GM12878 (cell line): ENCODE data around the gene IFT88. TPM values are rescaled to one million over a fixed set of nuclear protein-coding genes. Genes with fewer than 3 reads are reported as not detected.

Experiments
- ATAC-seq: fragments of 200-7000 bp; cut with Tn5 transposase; 3 replicates; pipeline ENCODE4 v1.9.1; 2020; ENCODE audit warnings: mild to moderate bottlenecking, moderate library complexity
- BruUV-seq: library from RNA; stranded (reverse); fragments of 400-500 nt; replicated peaks from 2 replicates; lab custom pipeline; 2021; lab: Mats Ljungman, UMichigan
- CTCF ChIA-PET: fragments of 300-600 bp; sonication (Branson Sonifier 250); formaldehyde crosslinking; extraction: SDS; loops from one replicate; lab custom pipeline; 2021; ENCODE audit warnings: inconsistent platforms; lab: Yijun Ruan, JAX
- POLR2A ChIA-PET: fragments of 350-600 bp; formaldehyde crosslinking; extraction: SDS; loops from one replicate; lab custom pipeline; 2021; ENCODE audit warnings: inconsistent platforms; lab: Charles Lee
- RAD21 ChIA-PET: fragments of 300-600 bp; sonication (Branson Sonifier 250); formaldehyde crosslinking; loops from one replicate; lab custom pipeline; 2023; ENCODE audit warnings: antibody characterized with exemption; ENCODE audit not compliant: unreplicated experiment; lab: Charles Lee
- SMC1A ChIA-PET: fragments of 300-600 bp; sonication (Branson Sonifier 250); formaldehyde crosslinking; loops from one replicate; lab custom pipeline; 2023; ENCODE audit not compliant: unreplicated experiment, uncharacterized antibody; lab: Charles Lee
- DNase-seq: peaks from one replicate; pipeline ENCODE4 v3.0.0-alpha.2; 2011; ENCODE audit warnings: low read depth, low spot score
- FAIRE-seq: peaks from 3 replicates; lab custom pipeline; 2011; peaks lifted over from hg19 to GRCh38; lab: Jason Lieb, UNC
- H2AFZ ChIP-seq: 2 replicates; pipeline ENCODE4 v1.6.0; 2011; ENCODE audit warnings: low read depth, low read length, control low read depth; ENCODE audit not compliant: control insufficient read depth
- H3K27ac ChIP-seq: 2 replicates; pipeline ENCODE4 v1.5.1; 2011; ENCODE audit warnings: control low read depth; ENCODE audit not compliant: control insufficient read depth, insufficient read depth
- H3K27me3 ChIP-seq, 2 experiments: replicated peaks in 1 of 2; 2 replicates each; pipeline versions ENCODE4 v1.6.0 to v1.6.1; 2011; ENCODE audit warnings: low read length in 1 of 2; ENCODE audit not compliant: control insufficient read depth in 2 of 2, insufficient read depth in 2 of 2
- H3K36me3 ChIP-seq, 2 experiments: 2 replicates each; pipeline ENCODE4 v1.5.1; 2011; ENCODE audit warnings: low read length in 1 of 2; ENCODE audit not compliant: control insufficient read depth in 2 of 2, insufficient read depth in 2 of 2
- H3K4me1 ChIP-seq: 2 replicates; pipeline ENCODE4 v1.6.1; 2011; ENCODE audit warnings: mild to moderate bottlenecking, low read length, moderate library complexity, mixed read lengths; ENCODE audit not compliant: control insufficient read depth, insufficient read depth
- H3K4me2 ChIP-seq: 2 replicates; pipeline ENCODE4 v1.6.0; 2011; ENCODE audit warnings: control low read depth; ENCODE audit not compliant: control insufficient read depth, insufficient read depth
- H3K4me3 ChIP-seq: fragments of 200-600 bp; sonication (generic); 2 replicates; pipeline ENCODE4 v1.5.1; 2016
- H3K79me2 ChIP-seq: 2 replicates; pipeline ENCODE4 v1.6.0; 2011; ENCODE audit warnings: low read length; ENCODE audit not compliant: control insufficient read depth, insufficient read depth
- H3K9ac ChIP-seq: 2 replicates; pipeline ENCODE4 v1.8.0; 2011; ENCODE audit warnings: low read length, control low read depth, mixed read lengths; ENCODE audit not compliant: control insufficient read depth, insufficient read depth
- H3K9me3 ChIP-seq: replicated peaks from 3 replicates; pipeline ENCODE4 v1.5.1; 2011; ENCODE audit warnings: mild to moderate bottlenecking, low read length; ENCODE audit not compliant: control insufficient read depth, insufficient read depth
- H4K20me1 ChIP-seq: 2 replicates; pipeline ENCODE4 v1.6.0; 2011; ENCODE audit not compliant: control insufficient read depth, insufficient read depth
- ASH2L ChIP-seq: fragments of 300-600, 200-600 bp; sonication (generic); IDR thresholded peaks from 2 replicates; pipeline ENCODE4 v1.6.1; 2017; ENCODE audit warnings: low read depth, mild to moderate bottlenecking, borderline replicate concordance
- CBFB ChIP-seq: IDR thresholded peaks from 2 replicates; pipeline ENCODE4 v1.6.1; 2016; ENCODE audit warnings: antibody characterized with exemption, low read depth
- CEBPB ChIP-seq, 2 experiments: fragments of 150-350 bp in 1 of 2; IDR thresholded peaks; 2 replicates each; pipeline ENCODE4 v1.6.1; 2012 to 2014; ENCODE audit warnings: low read depth in 2 of 2, low read length in 2 of 2, borderline replicate concordance in 1 of 2, inconsistent platforms in 1 of 2
- CHD4 ChIP-seq: fragments of 200-600 bp; sonication (generic); IDR thresholded peaks from 2 replicates; pipeline ENCODE4 v1.6.1; 2016; ENCODE audit warnings: mild to moderate bottlenecking
- E2F8 ChIP-seq: fragments of 450-650 bp; IDR thresholded peaks from 2 replicates; pipeline ENCODE4 v1.6.1; 2018; ENCODE audit warnings: mild to moderate bottlenecking, low read depth, moderate library complexity; ENCODE audit not compliant: partially characterized antibody
- ESRRA ChIP-seq: IDR thresholded peaks from 2 replicates; pipeline ENCODE4 v1.6.1; 2012; ENCODE audit warnings: mild to moderate bottlenecking, low read length, improper control_type of control experiment
- MYC ChIP-seq: IDR thresholded peaks from 2 replicates; pipeline ENCODE4 v1.6.1; 2011; ENCODE audit warnings: mild to moderate bottlenecking, low read length, moderate library complexity, inconsistent platforms; ENCODE audit not compliant: insufficient read depth, insufficient replicate concordance, insufficient read length, severe bottlenecking
- NFIC ChIP-seq: IDR thresholded peaks from 2 replicates; pipeline ENCODE4 v1.6.1; 2012; ENCODE audit warnings: low read depth, mild to moderate bottlenecking, inconsistent platforms, low read length, moderate library complexity
- NR2C1 ChIP-seq: fragments of 450-650 bp; IDR thresholded peaks from 2 replicates; pipeline ENCODE4 v1.6.1; 2017; ENCODE audit warnings: antibody characterized with exemption, mild to moderate bottlenecking, moderate library complexity
- NR2F1 ChIP-seq: fragments of 450-650 bp; conservative IDR thresholded peaks from 2 replicates; pipeline ENCODE4 v1.6.1; 2017; ENCODE audit warnings: mild to moderate bottlenecking
- SMARCA5 ChIP-seq: fragments of 450-650 bp; IDR thresholded peaks from 2 replicates; pipeline ENCODE4 v1.6.1; 2017; ENCODE audit warnings: mild to moderate bottlenecking
- SP1 ChIP-seq: IDR thresholded peaks from one replicate; pipeline ENCODE4 v1.6.1; 2011; ENCODE audit warnings: low read depth, low read length
- SREBF1 ChIP-seq: IDR thresholded peaks from 2 replicates; pipeline ENCODE4 v1.6.1; 2012; ENCODE audit warnings: mild to moderate bottlenecking, low read length
- SUZ12 ChIP-seq: fragments of 200-600 bp; sonication (generic); IDR thresholded peaks from one replicate; pipeline ENCODE4 v1.6.1; 2018; ENCODE audit warnings: antibody characterized with exemption, mild to moderate bottlenecking; ENCODE audit not compliant: unreplicated experiment
- TCF12 ChIP-seq: IDR thresholded peaks from 2 replicates; pipeline ENCODE4 v1.6.1; 2011; ENCODE audit warnings: low read depth, mild to moderate bottlenecking, low read length
- TCF7 ChIP-seq: IDR thresholded peaks from 2 replicates; pipeline ENCODE4 v1.6.1; 2014; ENCODE audit warnings: antibody characterized with exemption, borderline replicate concordance
- ZNF622 ChIP-seq: fragments of 450-650 bp; IDR thresholded peaks from 2 replicates; pipeline ENCODE4 v1.6.1; 2017; ENCODE audit warnings: mild to moderate bottlenecking, inconsistent platforms
- WGBS: methylation state at CpG from one replicate; pipeline ENCODE4 v1.1.6; 2016; ENCODE audit warnings: low lambda C conversion rate; ENCODE audit not compliant: insufficient replicate concordance, insufficient coverage; ENCODE audit errors: missing lambda C conversion rate; 5-methylcytosine and 5-hydroxymethylcytosine counted together
- in situ Hi-C: fragments of 300-500 bp; cut with MboI; formaldehyde crosslinking; loops from 9 replicates; pipeline ENCODE4 v1.14.3; 2018; ENCODE audit warnings: mixed read lengths
- intact Hi-C: fragments of 100-400 bp; cut with micrococcal nuclease; formaldehyde crosslinking; loops from one replicate; pipeline ENCODE4 v1.14.2; 2022; ENCODE audit not compliant: unreplicated experiment
- polyA plus RNA-seq, 11 experiments: library from polyadenylated mRNA; depleted of rRNA in 4 of 11; unstranded in 6 of 11; stranded (reverse) in 5 of 11; fragments of >200 nt; fragmentation: Nextera tagmentation in 4 of 11; fragmentation: Illumina TruSeq in 1 of 11; extraction: Ambion mirVana in 4 of 11; extraction: Trizol in 1 of 11; gene quantifications; 1 replicate in 1 of 11; 2 replicates in 10 of 11; pipeline versions ENCODE4 v1.2.1 to v1.2.3, GENCODE V29; 2011 to 2016; ENCODE audit warnings: inconsistent platforms in 2 of 11, missing spikeins in 2 of 11, low read depth in 1 of 11
- total RNA-seq, 4 experiments: library from RNA; depleted of rRNA in 3 of 4; stranded (reverse); fragments of >200 nt in 3 of 4; fragmentation: Illumina TruSeq in 1 of 4; extraction: Trizol in 1 of 4; gene quantifications; 2 replicates each; pipeline versions ENCODE4 v1.2.1 to v1.2.3, GENCODE V29; 2013 to 2021

Gene IFT88
- total and polyA plus RNA-seq, 10 of the 15 experiments (the other 5 are each of a cell fraction or from before 2014, with no cell fraction given), result 2.9 to 5.6 (median 4.1) TPM

- SMC1A ChIA-PET, result interaction anchor here (1.0 kb wide), 1 partner anchor 219 kb away, joined by 3 read pairs; no protein-coding TSS in a partner anchor
- H3K9me3 ChIP-seq, result no peaks in the 10 kb centered on the region
- no peaks in the 10 kb centered on the region for H4K20me1 ChIP-seq
- 84% methylated on average over 5 of the region's 5 CpGs for WGBS
- DNase-seq, result no peak
- no peak overlapping the region for H2AFZ ChIP-seq
- H3K4me3 ChIP-seq, result no peak overlapping the region
- in situ Hi-C loops (loop anchor here (5.0 kb wide), 2 partner anchors 214 to 221 kb away; no protein-coding TSS in a partner anchor), intact Hi-C loops (no loop called here)
- no peak overlapping the region for H3K9ac ChIP-seq
- no peak overlapping the region for H3K27ac ChIP-seq
- H3K4me1 ChIP-seq, result peaks cover 6% of the 10 kb centered on the region
- RAD21 ChIA-PET, result no interaction called here
- no peaks in the 10 kb centered on the region for H3K79me2 ChIP-seq
- POLR2A ChIA-PET, result no interaction called here
- no peak for TF ChIP-seq SUZ12
- no peak for TF ChIP-seq CEBPB (IDR thresholded peaks at IDR 0.05; ENCODE audit: borderline replicate concordance in 1 of 2, low read depth in 2 of 2, low read length in 2 of 2)
- TF ChIP-seq NR2F1, result no peak
- no TSS peak for BruUV-seq
- no peaks in the 10 kb centered on the region for H3K36me3 ChIP-seq
- no peak for FAIRE-seq
- CTCF ChIA-PET, result interaction anchor here (0.6 kb wide), 1 partner anchor 144 kb away, joined by 4 read pairs; no protein-coding TSS in a partner anchor
- no peaks in the 10 kb centered on the region for H3K27me3 ChIP-seq
- no peak for ATAC-seq
- no peak overlapping the region for H3K4me2 ChIP-seq
Measured at GRCh38 chr13:20706661-20707060, 139.7 kb downstream of the IFT88 start.

GRCh38 chr13:20708216-20708615 lies 141.3 kb downstream of the IFT88 start:
- DNase-seq, result no peak
- ChIA-PET CTCF (interaction anchor here (0.7 to 1.4 kb wide), 2 partner anchors 214 to 250 kb away, joined by 3 read pairs; no protein-coding TSS in a partner anchor), SMC1A (no interaction called here), POLR2A (no interaction called here), RAD21 (no interaction called here)
- Histone ChIP-seq H3K9ac (no peak overlapping the region), H3K4me2 (no peak overlapping the region), H3K4me3 (no peak overlapping the region), H3K4me1 (no peaks in the 10 kb centered on the region; the same call in 1 of the 2 replicates), H3K36me3 (no peaks in the 10 kb centered on the region), H3K27me3 (no peaks in the 10 kb centered on the region), H2AFZ (no peak overlapping the region), H3K9me3 (no peaks in the 10 kb centered on the region), H4K20me1 (no peaks in the 10 kb centered on the region), H3K27ac (no peak overlapping the region), H3K79me2 (no peaks in the 10 kb centered on the region)
- FAIRE-seq, result no peak
- intact Hi-C loops, result no loop called here
- no TSS peak for BruUV-seq
- 41% methylated on average over 2 of the region's 2 CpGs for WGBS
- in situ Hi-C loops, result loop anchor here (5.0 kb wide), 2 partner anchors 216 to 219 kb away; no protein-coding TSS in a partner anchor
- ATAC-seq, result no peak
- no peak for TF ChIP-seq NR2C1
- TF ChIP-seq ESRRA, result no peak
- no peak for TF ChIP-seq E2F8
- no peak for TF ChIP-seq ZNF622
- TF ChIP-seq SP1, result no peak
- TF ChIP-seq SMARCA5, result no peak
- TF ChIP-seq SUZ12, result no peak
- TF ChIP-seq CBFB, result no peak
- TF ChIP-seq CEBPB (IDR thresholded peaks at IDR 0.05; ENCODE audit: borderline replicate concordance in 1 of 2, low read depth in 2 of 2, low read length in 2 of 2), result no peak
- TF ChIP-seq SREBF1, result no peak
- no peak for TF ChIP-seq TCF7
- TF ChIP-seq MYC, result no peak
- TF ChIP-seq TCF12, result no peak
- no peak for TF ChIP-seq CHD4
- no peak for TF ChIP-seq NFIC
- TF ChIP-seq ASH2L, result no peak
